ENCODE results near the gene WDR45B. TPM values are rescaled to one million over a fixed set of nuclear protein-coding genes. Genes with fewer than 3 reads are reported as not detected.
A peak's percentile ranks its signal among the peaks of the same experiment; 100 is the strongest.

Gene WDR45B
- total RNA-seq, 4 donors from 2014 or later, result 57.3 to 81.4 (median 74.4) TPM

DNA sequence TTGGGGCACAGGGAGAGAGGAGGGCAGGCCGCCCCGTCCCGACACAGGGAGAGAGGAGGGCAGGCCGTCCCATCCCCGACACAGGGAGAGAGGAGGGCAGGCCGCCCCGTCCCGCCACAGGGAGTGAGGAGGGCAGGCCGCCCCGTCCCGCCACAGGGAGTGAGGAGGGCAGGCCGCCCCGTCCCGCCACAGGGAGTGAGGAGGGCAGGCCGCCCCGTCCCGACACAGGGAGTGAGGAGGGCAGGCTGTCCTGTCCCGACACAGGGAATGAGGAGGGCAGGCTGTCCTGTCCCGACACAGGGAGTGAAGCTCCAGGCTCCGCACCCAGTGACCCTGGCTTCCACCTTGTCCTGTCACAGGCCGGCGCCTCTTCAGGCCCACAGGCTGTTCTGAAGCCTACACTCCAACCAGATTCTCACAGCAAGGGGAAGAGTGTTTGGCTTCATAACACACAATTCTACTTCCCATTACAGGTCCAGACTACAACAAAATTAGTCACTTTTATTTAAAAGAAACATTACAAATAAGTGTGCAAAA is 34.1 kb downstream of the WDR45B start:
- DNase-seq (ENCODE audit: extremely low spot score), result no peak
- no peak overlapping the region for H3K4me3 ChIP-seq
- no peaks in the 10 kb centered on the region for H3K27me3 ChIP-seq
- no peak overlapping the region for H3K27ac ChIP-seq (replicated peaks in 1 of 4)
- intact Hi-C loops (cut with DNase I), result no loop called here
- 74% methylated on average over 8 of the region's 22 CpGs for WGBS
- no peaks in the 10 kb centered on the region for H3K9me3 ChIP-seq
- no peak for TF ChIP-seq EP300 (IDR thresholded peaks at IDR 0.05)
- TF ChIP-seq POLR2A (IDR thresholded peaks at IDR 0.05; ENCODE audit: low read depth), result no peak
- TF ChIP-seq, protein P1, sequence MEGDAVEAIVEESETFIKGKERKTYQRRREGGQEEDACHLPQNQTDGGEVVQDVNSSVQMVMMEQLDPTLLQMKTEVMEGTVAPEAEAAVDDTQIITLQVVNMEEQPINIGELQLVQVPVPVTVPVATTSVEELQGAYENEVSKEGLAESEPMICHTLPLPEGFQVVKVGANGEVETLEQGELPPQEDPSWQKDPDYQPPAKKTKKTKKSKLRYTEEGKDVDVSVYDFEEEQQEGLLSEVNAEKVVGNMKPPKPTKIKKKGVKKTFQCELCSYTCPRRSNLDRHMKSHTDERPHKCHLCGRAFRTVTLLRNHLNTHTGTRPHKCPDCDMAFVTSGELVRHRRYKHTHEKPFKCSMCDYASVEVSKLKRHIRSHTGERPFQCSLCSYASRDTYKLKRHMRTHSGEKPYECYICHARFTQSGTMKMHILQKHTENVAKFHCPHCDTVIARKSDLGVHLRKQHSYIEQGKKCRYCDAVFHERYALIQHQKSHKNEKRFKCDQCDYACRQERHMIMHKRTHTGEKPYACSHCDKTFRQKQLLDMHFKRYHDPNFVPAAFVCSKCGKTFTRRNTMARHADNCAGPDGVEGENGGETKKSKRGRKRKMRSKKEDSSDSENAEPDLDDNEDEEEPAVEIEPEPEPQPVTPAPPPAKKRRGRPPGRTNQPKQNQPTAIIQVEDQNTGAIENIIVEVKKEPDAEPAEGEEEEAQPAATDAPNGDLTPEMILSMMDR (IDR thresholded peaks at IDR 0.05), result no peak
- TF ChIP-seq POLR2AphosphoS5 (IDR thresholded peaks at IDR 0.05), result no peak
- H3K36me3 ChIP-seq, result peaks cover 37 to 85% (median 69%) of the 10 kb centered on the region in 4 donors
- peaks cover 5 to 10% (median 7%) of the 10 kb centered on the region in 4 donors for H3K4me1 ChIP-seq

DNA sequence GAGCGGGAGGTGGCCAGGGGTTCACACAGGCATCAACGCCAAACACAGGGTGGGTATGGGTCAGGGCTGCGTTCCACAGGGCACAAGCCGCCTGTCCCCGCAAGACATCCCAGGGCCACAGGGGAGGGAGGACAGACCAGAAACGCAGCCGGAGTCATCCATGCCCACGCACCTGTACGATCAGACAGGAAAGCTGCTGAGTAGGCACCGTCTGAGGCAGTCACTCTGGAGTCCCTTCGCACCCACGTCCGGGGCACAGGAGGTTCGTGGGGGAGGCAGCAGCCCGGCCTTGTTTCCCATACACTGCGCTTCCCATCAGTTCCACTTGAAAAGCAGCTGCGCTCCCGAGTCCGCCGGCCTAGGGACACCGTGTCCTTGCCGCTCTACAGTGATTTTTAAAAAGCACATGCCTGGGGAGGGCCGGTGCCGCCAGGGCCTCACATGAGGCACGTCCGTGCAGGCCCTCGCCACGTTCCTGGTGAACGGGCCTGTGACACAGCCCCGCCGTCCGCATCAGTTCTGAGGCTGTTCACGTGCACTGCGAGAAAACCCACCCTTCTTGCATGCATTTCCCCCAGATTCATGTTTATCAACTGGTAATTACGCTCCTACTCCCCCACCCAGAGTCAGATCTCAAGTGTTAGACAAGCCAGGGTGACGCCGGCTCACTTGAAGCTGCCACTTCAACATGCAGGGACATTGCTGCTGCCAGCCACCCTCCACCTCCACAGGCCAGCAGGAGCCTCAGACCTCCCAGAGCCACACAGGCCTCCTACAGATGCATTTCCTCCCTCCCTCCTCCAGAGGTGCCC is 34.8 kb downstream of the WDR45B start:
- no peaks in the 10 kb centered on the region for H3K9me3 ChIP-seq
- H3K4me1 ChIP-seq, result peaks cover 5 to 10% (median 7%) of the 10 kb centered on the region in 4 donors
- intact Hi-C loops (cut with DNase I), result no loop called here
- WGBS, result 95% methylated on average over 22 of the region's 37 CpGs
- no peak for DNase-seq (ENCODE audit: extremely low spot score)
- no peak overlapping the region for H3K4me3 ChIP-seq
- no peak for TF ChIP-seq EP300 (IDR thresholded peaks at IDR 0.05)
- TF ChIP-seq POLR2AphosphoS5 (IDR thresholded peaks at IDR 0.05), result no peak
- TF ChIP-seq, protein P1 (IDR thresholded peaks at IDR 0.05), result no peak
- TF ChIP-seq POLR2A (IDR thresholded peaks at IDR 0.05; ENCODE audit: low read depth), result no peak
- no peak overlapping the region for H3K27ac ChIP-seq (replicated peaks in 1 of 4)
- H3K36me3 ChIP-seq, result peaks cover 35 to 81% (median 62%) of the 10 kb centered on the region in 4 donors
- no peaks in the 10 kb centered on the region for H3K27me3 ChIP-seq

DNA sequence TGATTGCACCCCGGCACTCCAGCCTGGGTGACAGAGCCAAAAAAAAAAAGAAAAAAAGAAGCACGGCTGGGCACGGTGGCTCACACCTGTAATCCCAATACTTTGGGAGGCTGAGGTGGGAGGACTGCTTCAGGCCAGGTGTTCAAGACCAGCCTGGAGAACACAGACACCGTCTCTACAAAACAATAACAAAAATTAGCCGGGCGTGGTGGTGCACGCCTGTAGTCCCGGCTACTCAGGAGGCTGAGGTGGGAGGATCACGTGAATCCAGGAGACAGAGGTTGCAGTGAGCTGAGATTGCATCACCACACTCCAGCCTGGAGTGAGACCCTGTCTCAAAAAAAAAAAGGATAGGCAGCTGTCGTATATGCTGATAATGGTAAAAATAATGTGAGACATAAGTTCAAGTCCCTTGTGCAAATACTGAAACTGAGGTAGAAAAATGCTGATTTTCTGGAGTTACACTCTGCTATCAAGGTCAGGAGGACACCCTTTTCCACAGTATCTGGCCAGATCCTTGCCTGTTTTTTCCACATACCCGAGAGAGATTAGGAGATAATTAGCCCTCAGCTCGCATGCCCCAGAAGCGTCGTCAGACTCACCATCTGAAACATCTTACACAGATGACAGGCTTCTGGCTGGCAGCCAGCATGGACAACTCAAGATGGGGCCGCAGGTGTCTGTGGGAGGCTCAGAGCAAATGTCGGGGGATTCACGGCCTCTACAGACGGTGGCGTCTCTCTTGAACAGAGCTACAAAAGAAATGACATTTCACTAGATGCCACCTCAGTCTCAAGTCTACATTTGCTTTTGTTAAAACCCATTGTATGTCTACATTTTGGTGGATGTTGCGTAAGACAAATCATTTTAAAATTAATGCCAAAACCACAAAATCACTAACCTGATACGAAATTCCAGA is 36.8 kb downstream of the WDR45B start:
- Histone ChIP-seq H3K36me3 (peaks cover 19 to 65% (median 47%) of the 10 kb centered on the region in 4 donors), H3K4me1 (peaks cover 5 to 10% (median 7%) of the 10 kb centered on the region in 4 donors), H3K27ac (replicated peaks in 1 of 4) (no peak overlapping the region), H3K9me3 (no peaks in the 10 kb centered on the region), H3K4me3 (no peak overlapping the region), H3K27me3 (no peaks in the 10 kb centered on the region)
- no peak for DNase-seq (ENCODE audit: extremely low spot score)
- TF ChIP-seq POLR2AphosphoS5 (IDR thresholded peaks at IDR 0.05), result peak in 1 of 2 donors; percentile 10
- TF ChIP-seq EP300 (IDR thresholded peaks at IDR 0.05), result no peak
- intact Hi-C loops (cut with DNase I), result no loop called here
- WGBS, result 68% methylated on average over 21 of the region's 21 CpGs

DNA sequence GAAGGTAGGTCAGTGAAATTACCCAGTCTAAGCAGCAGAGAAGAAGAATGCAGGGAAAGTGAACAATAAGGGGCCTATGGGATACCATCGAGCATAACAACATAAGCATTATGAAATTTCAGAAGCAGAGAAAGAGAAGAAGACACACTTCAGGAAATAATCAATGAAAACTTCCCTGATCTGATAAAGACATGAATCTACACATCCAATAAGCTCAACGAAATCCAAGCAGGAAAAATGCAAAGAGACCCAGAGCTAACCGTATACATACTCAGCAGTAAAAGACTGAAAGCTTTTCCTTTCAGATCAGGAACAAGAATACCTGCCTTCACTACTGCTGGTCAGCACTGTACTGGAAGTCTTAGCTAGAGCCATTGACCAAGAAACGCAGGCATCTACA is 38.6 kb downstream of the WDR45B start:
- WGBS, result 87% methylated on average over 4 of the region's 4 CpGs
- H3K9me3 ChIP-seq, result no peaks in the 10 kb centered on the region
- H3K4me3 ChIP-seq, result no peak overlapping the region
- DNase-seq (ENCODE audit: extremely low spot score), result no peak
- peaks cover 2 to 64% (median 46%) of the 10 kb centered on the region in 4 donors for H3K36me3 ChIP-seq
- H3K27ac ChIP-seq (replicated peaks in 1 of 4), result no peak overlapping the region
- peaks cover 5 to 10% (median 7%) of the 10 kb centered on the region in 4 donors for H3K4me1 ChIP-seq
- no peaks in the 10 kb centered on the region for H3K27me3 ChIP-seq
- intact Hi-C loops (cut with DNase I), result no loop called here
- TF ChIP-seq POLR2AphosphoS5 (IDR thresholded peaks at IDR 0.05), result no peak

DNA sequence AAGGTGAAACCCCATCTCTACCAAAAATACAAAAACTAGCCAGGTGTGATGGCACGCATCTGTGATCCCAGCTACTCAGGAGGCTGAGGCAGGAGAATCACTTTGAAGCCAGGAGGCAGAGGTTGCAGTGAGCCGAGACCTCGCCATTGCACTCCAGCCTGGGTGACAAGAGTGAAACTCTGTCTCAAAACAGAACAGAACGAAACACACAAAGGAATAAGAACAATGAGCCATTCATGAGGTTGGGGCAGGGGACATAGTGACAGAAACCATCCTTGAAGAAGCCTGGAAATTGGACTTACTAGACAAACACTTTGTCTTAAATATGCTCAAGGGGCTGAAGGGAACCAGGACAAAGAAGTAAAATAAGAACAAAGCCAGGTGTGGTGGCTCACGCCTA is 39.4 kb downstream of the WDR45B start:
- no peak for DNase-seq (ENCODE audit: extremely low spot score)
- Histone ChIP-seq H3K9me3 (no peaks in the 10 kb centered on the region), H3K27me3 (no peaks in the 10 kb centered on the region), H3K27ac (replicated peaks in 1 of 4) (no peak overlapping the region), H3K36me3 (peaks cover 0 to 64% (median 47%) of the 10 kb centered on the region in 4 donors), H3K4me3 (no peak overlapping the region), H3K4me1 (peaks cover 5 to 15% (median 8%) of the 10 kb centered on the region in 4 donors)
- TF ChIP-seq POLR2AphosphoS5 (IDR thresholded peaks at IDR 0.05) (no peak), EP300 (IDR thresholded peaks at IDR 0.05) (no peak), POLR2A (IDR thresholded peaks at IDR 0.05; ENCODE audit: low read depth) (no peak)
- TF ChIP-seq, protein P1 (IDR thresholded peaks at IDR 0.05), result no peak
- 64% methylated on average over 5 of the region's 5 CpGs for WGBS
- intact Hi-C loops (cut with DNase I), result no loop called here

Data from esophagus muscularis mucosa (tissue), 4 donors.